Gastroesophageal sphincter (tissue), 4 donors: ENCODE data around the gene CELSR2. TPM values are rescaled to one million over a fixed set of nuclear protein-coding genes. Genes with fewer than 3 reads are reported as not detected.

Experiments
- ATAC-seq: fragments of 150-250 bp; one replicate; pipeline ENCODE4 v1.9.1; 2016; ENCODE audit warnings: mild to moderate bottlenecking, moderate library complexity
- H3K27ac ChIP-seq, 4 donors: fragments of 200-600 bp; sonication (generic) in 3 of 4; 1 replicate in 3 of 4; 2 replicates in 1 of 4; pipeline ENCODE4 v1.5.1; 2016 to 2019
- H3K27me3 ChIP-seq: fragments of 200-600 bp; sonication (generic); one replicate; pipeline ENCODE4 v1.5.1; 2019
- H3K36me3 ChIP-seq, 2 donors: fragments of 200-600 bp; sonication (generic); one replicate each; pipeline ENCODE4 v1.5.1; 2019; ENCODE audit warnings: control low read depth in 1 of 2
- H3K4me1 ChIP-seq, 3 donors: fragments of 200-600 bp; sonication (generic); 1 replicate in 2 of 3; 2 replicates in 1 of 3; pipeline ENCODE4 v1.5.1; 2016 to 2019; ENCODE audit warnings: control low read depth in 2 of 3
- H3K4me3 ChIP-seq, 2 donors: fragments of 200-600 bp; sonication (generic); one replicate each; pipeline ENCODE4 v1.5.1; 2019; ENCODE audit warnings: mild to moderate bottlenecking in 1 of 2, moderate library complexity in 1 of 2
- H3K9me3 ChIP-seq, 3 donors: fragments of 200-600 bp; sonication (generic); one replicate each; pipeline ENCODE4 v1.5.1; 2017 to 2019; ENCODE audit warnings: control low read depth in 2 of 3
- EP300 ChIP-seq: sonication (generic); formaldehyde crosslinking; IDR thresholded peaks from one replicate; pipeline ENCODE4 v1.6.1; 2017; ENCODE audit warnings: antibody characterized with exemption, mild to moderate bottlenecking
- POLR2A ChIP-seq, 2 donors: fragments of 450-650 bp; IDR thresholded peaks; one replicate each; pipeline ENCODE4 v1.6.1; 2017; ENCODE audit warnings: antibody characterized with exemption in 2 of 2, mild to moderate bottlenecking in 2 of 2, moderate library complexity in 1 of 2
- POLR2AphosphoS5 ChIP-seq: sonication (generic); formaldehyde crosslinking; IDR thresholded peaks from one replicate; pipeline ENCODE4 v1.6.1; 2017; ENCODE audit warnings: antibody characterized with exemption
- WGBS, 2 donors: methylation state at CpG; one replicate each; pipeline ENCODE4 v1.1.5; 2018; ENCODE audit warnings: low coverage in 1 of 2; 5-methylcytosine and 5-hydroxymethylcytosine counted together
- total RNA-seq, 4 donors: library from RNA; depleted of rRNA; stranded (reverse); fragments of >200 nt; gene quantifications; one replicate each; pipeline ENCODE4 v1.1.0, GENCODE V29; 2016
- TF ChIP-seq, protein P1 (sequence below), 4 experiments: fragments of 200-600 bp in 2 of 4; fragments of 450-650 bp in 2 of 4; sonication (generic) in 1 of 4; IDR thresholded peaks; one replicate each; pipeline ENCODE4 v1.5.1; 2017 to 2019; ENCODE audit warnings: antibody characterized with exemption in 4 of 4, mild to moderate bottlenecking in 2 of 4, moderate library complexity in 2 of 4

CELSR2 gene
- total RNA-seq, 4 donors from 2014 or later, result 5.7 to 18.6 (median 9.1) TPM

GRCh38 chr1:109258481-109259466 is 9.4 kb downstream of the CELSR2 start:
- Histone ChIP-seq H3K36me3 (peaks cover 0 to 43% of the 10 kb centered on the region in 2 donors), H3K9me3 (no peaks in the 10 kb centered on the region), H3K4me3 (no peak overlapping the region), H3K4me1 (peaks cover 0 to 37% (median 17%) of the 10 kb centered on the region in 3 donors), H3K27me3 (no peaks in the 10 kb centered on the region), H3K27ac (no peak overlapping the region)
- 58 to 76% methylated on average over 2 to 6 of the region's 69 CpGs for WGBS, 2 donors
- no peak for ATAC-seq
- no peak for TF ChIP-seq POLR2A (IDR thresholded peaks at IDR 0.05)
- TF ChIP-seq POLR2AphosphoS5, result no peak

DNA sequence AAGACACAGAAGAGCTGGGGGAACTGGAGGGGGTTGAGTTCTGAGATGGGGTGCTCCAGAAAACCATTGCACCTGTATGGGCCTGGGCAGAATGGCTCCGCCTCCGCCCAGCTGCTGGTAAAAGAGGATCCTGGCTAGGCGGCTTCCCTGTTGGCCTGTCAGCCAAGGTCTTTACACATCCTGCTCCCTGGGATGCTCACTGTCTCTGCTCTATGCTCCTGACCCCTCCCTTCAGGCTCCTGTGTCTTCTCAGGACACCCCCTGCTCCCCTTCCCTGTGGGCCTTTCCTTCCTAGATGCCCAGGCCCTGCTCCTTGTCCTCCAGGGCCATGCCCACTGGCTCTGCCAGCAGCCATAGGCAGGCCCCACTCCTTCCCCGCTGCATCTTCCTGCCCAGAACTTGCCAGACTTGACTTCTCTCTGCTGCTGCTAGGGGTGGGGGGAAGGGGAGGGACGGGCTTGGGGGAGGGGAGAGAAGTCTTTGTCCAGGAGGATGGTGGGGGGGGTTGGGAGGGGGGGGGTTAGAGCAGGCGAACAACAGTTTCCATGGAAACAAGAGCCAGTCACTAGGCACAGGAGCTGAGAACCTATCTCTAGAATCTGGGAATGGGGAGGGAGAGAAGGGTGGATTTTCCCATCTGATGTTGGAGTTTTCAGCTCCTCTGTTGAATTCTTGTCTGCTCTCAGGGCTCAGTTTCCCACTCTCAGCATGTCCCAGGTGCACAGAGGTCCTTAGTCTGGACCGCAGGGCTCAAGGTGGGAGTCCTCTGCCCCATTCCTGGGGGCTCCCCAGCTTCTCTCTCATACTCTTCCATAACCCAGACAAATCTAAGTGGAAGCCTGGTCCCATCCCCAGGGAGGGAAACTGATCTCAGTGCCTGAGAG is 10.6 kb downstream of the CELSR2 start:
- 20 to 96% methylated on average over 1 to 3 of the region's 7 CpGs for WGBS, 2 donors
- H3K27ac ChIP-seq, result no peak overlapping the region
- no peak for ATAC-seq

GRCh38 chr1:109261006-109261405 is 11.7 kb downstream of the CELSR2 start:
- Histone ChIP-seq H3K27me3 (no peaks in the 10 kb centered on the region), H3K4me1 (peaks cover 0 to 22% (median 0%) of the 10 kb centered on the region in 3 donors), H3K4me3 (no peak overlapping the region), H3K36me3 (peaks cover 0 to 63% of the 10 kb centered on the region in 2 donors), H3K9me3 (no peaks in the 10 kb centered on the region), H3K27ac (no peak overlapping the region)
- 91% methylated on average over 6 of the region's 16 CpGs; no CpG with 5 or more reads in 1 of the 2 donors for WGBS, 2 donors
- TF ChIP-seq EP300 (no peak), POLR2A (IDR thresholded peaks at IDR 0.05) (no peak), POLR2AphosphoS5 (no peak)
- TF ChIP-seq, protein P1, sequence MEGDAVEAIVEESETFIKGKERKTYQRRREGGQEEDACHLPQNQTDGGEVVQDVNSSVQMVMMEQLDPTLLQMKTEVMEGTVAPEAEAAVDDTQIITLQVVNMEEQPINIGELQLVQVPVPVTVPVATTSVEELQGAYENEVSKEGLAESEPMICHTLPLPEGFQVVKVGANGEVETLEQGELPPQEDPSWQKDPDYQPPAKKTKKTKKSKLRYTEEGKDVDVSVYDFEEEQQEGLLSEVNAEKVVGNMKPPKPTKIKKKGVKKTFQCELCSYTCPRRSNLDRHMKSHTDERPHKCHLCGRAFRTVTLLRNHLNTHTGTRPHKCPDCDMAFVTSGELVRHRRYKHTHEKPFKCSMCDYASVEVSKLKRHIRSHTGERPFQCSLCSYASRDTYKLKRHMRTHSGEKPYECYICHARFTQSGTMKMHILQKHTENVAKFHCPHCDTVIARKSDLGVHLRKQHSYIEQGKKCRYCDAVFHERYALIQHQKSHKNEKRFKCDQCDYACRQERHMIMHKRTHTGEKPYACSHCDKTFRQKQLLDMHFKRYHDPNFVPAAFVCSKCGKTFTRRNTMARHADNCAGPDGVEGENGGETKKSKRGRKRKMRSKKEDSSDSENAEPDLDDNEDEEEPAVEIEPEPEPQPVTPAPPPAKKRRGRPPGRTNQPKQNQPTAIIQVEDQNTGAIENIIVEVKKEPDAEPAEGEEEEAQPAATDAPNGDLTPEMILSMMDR (IDR thresholded peaks at IDR 0.05), result no peak
- no peak for ATAC-seq

More for the DNA sequence above, 10.6 kb downstream of the CELSR2 start:
- H3K36me3 ChIP-seq, result peaks cover 0 to 52% of the 10 kb centered on the region in 2 donors
- TF ChIP-seq POLR2AphosphoS5, result no peak
- TF ChIP-seq POLR2A (IDR thresholded peaks at IDR 0.05), result no peak
- TF ChIP-seq, protein P1 (IDR thresholded peaks at IDR 0.05), result no peak
- no peak for TF ChIP-seq EP300
- no peaks in the 10 kb centered on the region for H3K9me3 ChIP-seq
- no peaks in the 10 kb centered on the region for H3K27me3 ChIP-seq
- no peak overlapping the region for H3K4me3 ChIP-seq
- peaks cover 0 to 33% (median 6%) of the 10 kb centered on the region in 3 donors for H3K4me1 ChIP-seq

- no peak overlapping the region for H3K4me3 ChIP-seq
- no peak for ATAC-seq
- TF ChIP-seq POLR2A (IDR thresholded peaks at IDR 0.05) (no peak), EP300 (no peak), POLR2AphosphoS5 (no peak)
- TF ChIP-seq, protein P1 (IDR thresholded peaks at IDR 0.05), result no peak
- no peaks in the 10 kb centered on the region for H3K9me3 ChIP-seq
- no peaks in the 10 kb centered on the region for H3K27me3 ChIP-seq
- H3K36me3 ChIP-seq, result peaks cover 0 to 65% of the 10 kb centered on the region in 2 donors
- H3K27ac ChIP-seq, result no peak overlapping the region
- peaks cover 0 to 18% (median 0%) of the 10 kb centered on the region in 3 donors for H3K4me1 ChIP-seq
- 70 to 100% methylated on average over 1 to 2 of the region's 6 CpGs for WGBS, 2 donors
Observed at GRCh38 chr1:109261578-109261977, 12.2 kb downstream of the CELSR2 start.
